Measurements from ENCODE around the gene SAAL1.

The SAAL1 gene

DNA sequence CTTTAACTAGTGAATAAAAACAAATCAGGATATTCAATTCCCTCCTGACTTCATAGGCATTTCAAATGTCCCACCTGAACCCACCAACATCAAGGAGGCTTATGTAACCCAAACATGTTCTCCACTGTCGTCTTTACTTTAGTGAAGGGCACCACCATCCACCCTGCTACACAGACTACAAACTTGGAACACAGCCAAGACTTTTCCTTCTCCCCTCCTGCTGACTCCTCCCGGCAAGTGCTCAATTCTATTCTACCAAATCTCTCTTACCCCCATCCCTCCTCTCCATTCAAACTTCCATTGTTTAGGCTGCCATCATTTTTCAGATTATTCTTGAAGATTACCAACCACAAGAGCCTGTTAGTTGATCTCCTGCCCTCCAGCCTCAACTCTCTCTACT, 24.3 kb downstream of the SAAL1 start:
- no peak for DNase-seq

DNA sequence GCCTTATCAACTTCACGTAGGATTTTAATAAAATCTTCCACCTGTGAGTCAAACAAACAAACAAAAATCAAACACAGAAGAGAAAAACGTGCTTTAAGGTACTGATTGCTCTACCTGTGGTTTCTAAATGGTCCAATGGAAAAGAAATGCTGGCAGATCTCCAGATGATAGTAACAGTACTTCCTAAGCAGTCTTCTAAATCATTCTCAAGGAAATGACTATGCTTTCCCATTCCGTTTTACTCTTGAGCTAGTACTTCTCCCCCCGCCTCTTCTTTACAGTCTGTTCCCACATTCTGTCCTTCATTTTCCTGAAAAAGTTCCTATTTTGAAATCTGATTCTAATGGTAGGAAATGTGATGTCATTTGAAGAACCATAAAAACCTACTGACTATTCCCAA, 25.4 kb downstream of the SAAL1 start:
- no peak for DNase-seq

DNA sequence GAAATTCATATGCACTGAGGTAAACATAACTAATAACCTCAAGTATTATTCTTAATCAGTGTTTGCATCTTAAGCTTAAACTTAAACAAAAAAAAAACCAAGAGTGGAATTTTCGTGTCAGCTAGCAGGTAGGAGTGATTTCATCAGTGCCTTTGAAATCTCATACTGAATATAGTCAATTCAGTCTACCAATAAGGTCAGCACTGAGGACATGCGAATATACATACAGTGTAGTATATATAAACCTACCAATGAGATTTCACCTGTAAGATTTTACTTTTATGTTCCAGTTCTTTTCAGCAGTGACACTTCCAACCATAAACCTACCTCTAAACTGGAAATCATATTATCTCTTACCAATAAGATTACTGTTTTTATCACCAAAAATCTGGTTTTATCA, 27.0 kb downstream of the SAAL1 start:
- DNase-seq = no peak

DNA sequence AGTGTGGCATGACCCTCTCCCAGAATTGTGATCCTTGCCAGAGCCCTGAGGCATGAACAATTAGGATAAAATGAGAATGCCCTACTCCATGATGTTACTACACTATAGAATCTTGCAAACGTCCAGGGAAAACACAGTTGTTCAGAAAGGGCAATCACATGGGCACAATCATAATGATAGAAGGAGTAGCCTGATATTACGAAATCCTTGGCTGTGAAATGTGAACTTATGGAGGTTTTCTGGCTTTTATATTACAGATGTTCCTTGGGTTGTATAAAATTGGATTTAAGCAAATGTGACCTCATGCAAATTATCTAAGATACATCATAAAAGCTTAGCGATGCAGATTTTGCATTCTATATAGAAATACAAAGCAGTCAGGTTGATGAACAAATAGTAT, 30.4 kb downstream of the SAAL1 start:
- DNase-seq = no peak

DNA sequence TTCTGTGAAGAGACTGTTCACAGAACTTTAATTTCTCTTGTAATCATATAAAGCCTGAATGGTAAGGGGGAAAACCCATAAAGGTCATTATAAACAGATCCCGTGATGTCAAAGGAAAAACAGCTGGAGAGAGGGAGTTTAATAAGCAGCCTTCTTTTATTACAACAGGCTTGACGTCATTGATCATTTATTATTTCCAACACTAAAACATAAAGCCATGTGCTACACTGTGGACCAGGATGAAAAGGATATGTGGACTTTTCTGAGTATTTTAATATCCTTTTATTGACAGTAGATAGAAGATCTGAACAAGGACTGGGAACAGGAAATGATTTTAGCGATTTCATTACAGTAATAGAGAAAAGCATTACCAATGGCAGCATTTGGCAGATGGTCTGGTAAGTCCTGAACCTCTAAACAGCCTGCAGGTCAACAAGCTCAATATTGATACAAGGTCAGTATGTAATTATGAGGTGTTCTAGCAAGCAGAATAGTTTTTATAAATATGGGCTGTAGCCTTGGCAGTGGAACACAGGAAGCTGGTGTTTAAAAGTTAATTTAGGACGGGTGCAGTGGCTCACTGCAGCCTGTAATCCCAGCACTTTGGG, 34.7 kb downstream of the SAAL1 start:
- no peak for DNase-seq

DNA sequence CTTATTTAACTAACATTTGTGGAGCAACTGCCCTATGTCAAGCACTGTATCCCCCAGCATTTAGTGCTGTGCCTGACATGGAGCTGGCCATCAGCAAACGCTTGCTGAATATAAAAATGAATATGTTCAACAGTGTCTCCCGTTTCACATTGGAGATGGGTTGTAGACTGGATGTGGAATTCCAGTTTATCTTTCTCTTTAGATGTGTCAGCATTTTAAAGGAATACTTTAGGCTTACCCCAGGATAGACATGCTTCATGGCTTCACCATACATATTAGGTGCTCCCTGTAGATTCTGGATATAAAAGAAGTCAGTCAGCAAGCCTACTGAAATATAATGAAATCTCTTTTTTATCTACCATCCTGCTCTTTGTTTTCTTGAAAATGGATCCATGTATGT, 38.5 kb downstream of the SAAL1 start:
- DNase-seq = no peak

DNA sequence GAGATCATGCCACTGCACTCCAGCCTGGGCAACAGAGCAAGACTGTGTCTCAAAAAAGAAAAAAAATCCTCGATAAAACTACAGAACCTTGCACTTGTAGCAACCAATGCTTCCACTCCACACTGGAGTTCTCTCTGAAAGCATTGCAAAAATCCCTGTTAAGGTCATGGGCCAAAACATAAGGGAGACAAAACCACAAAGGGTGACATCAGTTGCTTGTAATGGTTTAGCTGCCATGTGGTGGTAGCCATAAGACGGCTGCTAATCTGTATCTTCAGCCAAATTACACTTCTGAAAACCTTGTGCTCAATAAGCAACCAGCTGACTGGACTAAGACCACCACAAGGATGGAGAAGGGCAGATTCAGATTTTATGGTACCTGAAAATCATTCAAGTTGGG, 39.3 kb downstream of the SAAL1 start:
- no peak for DNase-seq

DNA sequence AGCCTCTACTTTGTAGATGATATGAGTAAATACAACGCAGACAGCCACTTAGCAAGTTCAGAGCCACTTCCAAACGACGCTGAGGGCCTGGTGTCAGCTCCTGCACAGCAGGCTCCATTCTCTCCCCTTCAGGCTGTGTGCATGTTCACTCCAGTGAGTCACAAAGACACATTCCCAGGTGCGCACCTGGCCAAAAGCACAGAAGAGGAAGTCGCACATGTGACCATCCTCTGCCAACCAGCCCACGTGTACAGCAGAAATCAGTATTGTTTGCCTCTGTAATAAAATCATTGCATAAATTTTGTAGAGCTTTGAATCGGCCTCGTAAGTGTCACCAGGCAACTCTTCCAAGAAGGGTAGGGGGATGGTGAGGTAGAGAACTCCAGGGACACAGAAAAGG, 40.3 kb downstream of the SAAL1 start:
- no peak for DNase-seq

DNA sequence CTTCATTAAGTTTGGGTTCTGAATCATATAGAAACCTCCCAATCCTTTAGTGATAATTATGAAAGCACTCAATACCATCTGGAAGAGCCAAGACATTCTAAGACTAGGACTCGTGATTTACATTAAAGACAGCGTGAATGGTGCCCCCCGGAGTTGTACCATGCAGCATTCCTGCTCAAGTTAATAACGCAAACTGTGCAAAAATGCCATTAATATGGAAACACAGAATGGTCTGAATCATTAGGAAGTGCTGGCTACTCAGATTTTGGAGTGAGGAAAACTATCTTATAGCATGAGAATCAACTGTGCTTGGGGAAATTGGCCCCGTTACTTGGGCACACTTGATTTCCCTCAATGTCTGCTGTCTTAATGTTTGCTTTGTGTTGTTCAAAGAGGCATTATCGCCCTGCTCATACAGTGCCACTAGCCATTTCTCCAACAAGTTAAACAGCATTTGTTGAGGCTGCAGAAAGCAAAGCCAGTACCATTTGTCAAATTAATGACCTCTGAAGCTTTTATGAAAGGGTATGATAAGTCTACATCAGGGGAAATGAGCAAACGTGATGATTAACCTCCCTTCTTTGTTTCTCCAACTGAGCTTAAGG, 41.3 kb downstream of the SAAL1 start:
- no peak for DNase-seq

DNA sequence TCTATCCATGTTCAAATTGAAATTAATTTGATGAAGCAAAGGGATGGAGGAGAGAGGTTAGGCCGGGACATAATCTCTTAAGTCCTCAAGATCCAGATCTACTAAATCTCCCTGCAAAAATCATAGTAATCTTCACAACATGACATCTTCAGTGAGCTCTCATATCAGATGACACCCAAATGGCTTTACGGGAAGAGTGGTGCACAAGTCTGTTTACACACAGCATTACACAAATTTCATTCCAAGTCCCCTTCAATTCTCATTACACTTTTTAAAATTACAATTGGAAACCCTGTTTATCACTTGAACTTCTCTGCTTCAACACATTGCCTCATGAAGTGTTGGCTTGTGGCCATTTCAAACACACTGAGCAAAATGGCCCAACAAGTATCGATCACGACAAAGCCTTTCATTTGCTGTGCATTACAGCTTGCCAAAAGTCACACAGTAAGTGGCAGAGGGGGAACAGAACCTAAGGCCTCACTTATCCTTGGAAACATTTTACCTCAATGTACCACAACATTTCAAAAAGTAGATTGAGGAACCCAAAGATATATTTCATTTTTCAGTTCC, 41.9 kb downstream of the SAAL1 start:
- no peak for DNase-seq

DNA sequence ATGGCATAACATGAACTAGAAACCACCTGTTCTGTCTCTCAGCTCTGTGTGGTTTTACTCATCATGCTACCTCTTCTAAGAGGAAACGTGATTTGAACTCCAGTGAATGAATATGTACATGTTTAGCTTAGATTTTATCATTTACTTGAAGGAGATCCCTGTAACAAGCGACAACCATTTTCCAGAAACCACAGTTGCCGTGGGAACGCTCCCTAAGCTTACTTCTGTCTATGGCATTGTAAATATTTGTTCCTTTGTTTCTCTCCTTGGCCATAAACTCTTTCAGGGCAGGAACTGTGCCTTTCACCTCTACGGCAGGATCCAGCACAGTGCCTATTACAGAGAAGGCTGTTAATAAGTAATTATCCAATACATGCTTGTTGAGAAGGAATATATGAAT, 42.8 kb downstream of the SAAL1 start:
- DNase-seq = no peak

DNA sequence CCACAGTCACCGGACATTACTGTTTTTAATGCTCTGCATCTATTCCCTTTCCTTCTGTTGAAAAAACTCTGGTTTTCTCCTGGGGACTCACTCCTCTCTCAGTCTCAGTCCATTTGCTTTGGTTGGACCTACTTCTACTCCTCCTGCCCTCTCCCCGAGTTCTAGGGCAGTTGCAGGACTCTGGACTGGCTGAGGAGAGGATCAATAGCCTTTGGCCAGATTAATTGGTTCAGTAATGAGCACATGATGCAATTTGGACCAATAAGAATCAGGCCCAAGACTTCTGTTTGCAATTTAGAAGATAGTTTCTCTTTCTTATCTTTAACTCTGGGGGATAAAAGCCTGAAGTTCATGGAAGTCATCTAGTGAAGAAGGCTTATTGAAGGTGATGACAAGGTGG, 44.5 kb downstream of the SAAL1 start:
- no peak for DNase-seq

DNA sequence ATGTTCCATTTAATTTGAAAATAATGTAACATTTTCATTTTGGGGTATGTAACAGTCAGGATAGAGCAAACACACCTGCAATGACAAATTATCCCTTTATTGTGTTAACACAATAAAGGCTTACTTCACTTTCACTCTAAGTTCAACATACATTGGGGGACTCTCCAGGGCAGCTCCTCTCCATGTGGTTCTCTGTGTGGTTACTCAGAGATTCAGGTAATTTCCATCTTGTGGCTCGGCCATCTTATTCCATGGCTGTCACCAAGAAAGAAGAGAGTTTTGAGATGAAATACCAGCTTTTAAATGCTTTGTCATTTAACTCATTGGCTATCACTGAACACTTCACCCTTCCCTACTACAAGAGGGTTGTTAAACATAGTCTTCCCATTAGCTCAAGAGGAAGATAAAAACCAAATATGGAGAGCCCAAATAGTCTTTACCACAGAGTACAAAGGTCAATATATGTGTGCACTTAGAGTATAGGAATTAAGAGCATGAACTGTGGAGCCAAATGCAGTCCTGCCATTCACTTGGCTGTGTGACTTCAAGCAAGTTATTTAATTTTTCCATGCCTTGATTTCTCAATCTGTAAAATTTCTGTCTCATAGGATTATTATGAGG, 49.2 kb downstream of the SAAL1 start:
- DNase-seq = no peak

DNA sequence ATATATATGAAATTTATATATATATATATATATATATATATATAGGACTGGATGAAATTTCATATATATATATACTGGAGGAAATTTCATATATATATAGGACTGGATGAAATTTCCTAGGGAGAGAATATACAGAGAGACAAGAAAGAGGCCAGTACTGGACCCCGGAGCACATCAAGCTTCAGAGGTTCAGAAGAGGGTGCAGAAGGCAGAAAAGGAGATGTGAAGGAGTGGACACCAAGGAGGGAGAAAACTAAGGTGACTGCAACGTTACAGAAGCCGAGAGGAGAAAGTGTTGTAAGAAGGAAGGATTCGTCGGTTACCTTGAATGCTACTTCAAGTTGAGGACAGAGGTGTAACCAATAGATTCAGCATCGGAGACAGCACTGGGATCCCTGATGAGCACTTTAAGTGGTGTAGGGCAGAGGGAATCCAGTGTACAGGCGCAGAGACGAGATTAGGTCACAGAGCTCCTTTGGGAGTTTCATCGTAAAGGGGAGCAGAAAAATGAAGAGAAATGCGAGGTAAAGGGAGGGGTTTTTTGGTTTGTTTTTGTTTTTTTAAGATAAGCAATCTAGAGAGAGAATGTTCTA, 51.3 kb downstream of the SAAL1 start:
- DNase-seq = no peak

DNA sequence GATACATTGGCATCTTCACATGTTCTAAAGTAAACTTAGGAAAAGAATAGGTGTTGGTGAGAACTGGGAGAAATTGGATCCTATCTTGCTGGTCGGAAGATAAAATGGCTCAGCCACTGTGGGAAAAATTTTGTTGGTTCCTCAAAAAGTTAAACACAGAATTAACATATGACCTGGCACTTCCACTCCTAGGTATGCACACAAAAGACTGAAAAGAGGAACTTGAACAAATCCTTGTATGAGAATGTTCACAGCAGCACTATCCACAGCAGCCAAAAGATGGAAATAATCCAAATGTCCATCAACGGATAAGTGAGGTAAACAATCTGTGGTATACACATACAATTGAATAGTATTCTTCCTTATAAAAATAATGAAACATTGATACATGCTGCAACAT, 55.0 kb downstream of the SAAL1 start:
- DNase-seq = no peak

DNA sequence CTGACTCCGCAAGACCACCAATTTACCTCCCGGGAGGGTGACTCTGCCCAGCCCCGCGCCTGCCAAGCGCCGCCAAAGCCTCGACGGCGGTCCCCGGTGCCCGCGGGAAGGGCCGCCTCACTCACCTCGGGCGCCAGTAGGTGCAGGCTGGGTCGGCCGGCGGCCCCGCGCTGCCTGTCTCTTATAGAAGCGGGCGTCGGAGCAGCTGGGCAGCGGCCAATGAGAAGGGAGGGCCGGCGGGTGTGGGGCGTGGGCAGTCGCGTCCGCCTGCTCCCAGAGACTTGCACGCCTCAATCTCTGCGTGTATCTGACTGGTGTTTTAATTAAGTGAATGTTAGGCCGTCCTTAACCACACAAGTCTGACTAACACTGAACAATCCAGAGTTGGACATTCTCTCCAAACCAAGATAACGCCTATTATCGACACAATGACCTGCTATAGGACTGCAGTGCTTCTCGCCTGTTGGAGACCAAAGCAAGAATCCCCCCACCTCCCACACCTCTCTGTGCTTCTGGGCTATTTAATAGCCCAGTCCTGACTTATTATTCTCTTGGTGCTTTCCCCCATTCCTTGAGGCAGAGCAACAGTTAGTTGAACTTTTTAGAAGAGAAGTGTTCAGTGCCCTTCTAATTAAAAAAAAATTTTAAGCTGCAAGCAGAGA, 59.6 kb downstream of the SAAL1 start, which contains the start of gene TPH1:
TPH1 (minus strand) TSS at position 154 of the 662 bp plus-strand sequence. CDS start 5,507 bp downstream, outside the sequence.
- DNase-seq = no peak

DNA sequence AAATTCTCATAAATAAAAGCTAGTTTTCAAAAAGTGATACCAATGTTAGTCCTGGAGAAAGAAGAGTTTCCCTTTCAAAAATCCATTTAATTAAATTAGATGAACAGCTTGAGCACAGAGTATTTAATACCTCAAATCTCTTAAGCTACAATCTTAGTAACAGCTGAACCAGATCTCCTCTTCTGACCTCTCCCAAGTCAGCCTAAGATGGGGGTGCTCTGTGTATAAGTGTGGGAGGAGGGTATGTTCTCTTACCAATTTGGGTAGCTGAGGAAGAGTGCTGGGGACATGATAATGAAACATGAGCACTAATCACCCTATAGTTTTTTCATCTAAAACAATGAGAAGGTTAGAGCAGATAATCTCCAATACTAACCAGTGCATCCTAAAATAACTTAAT, 69.4 kb downstream of the SAAL1 start:
- DNase-seq = no peak

Measured in activated CD4-positive, alpha-beta T cell treated with anti-CD3 and anti-CD28 coated beads, Interleukin-2, amount 50 U/mL, for 4 hours (primary cell).